ENCODE measurements around the gene BDNF.

- TF ChIP-seq GATA3 (IDR thresholded peaks at IDR 0.05; ENCODE audit: low read depth, low read length) = no peak
- TF ChIP-seq GATA2 (IDR thresholded peaks at IDR 0.05; ENCODE audit: low read depth, low read length) = no peak
These were observed 81.9 kb downstream of the BDNF start for GRCh38 chr11:27618281-27618915.

Data from SH-SY5Y (cell line).